Liver (tissue), 9 donors: Measurements from ENCODE around the gene MLLT3. TPM values are rescaled to one million over a fixed set of nuclear protein-coding genes. Genes with fewer than 3 reads are reported as not detected.

ENCODE experiments used
- DNase-seq: peaks from one replicate; pipeline ENCODE4 v3.0.0-alpha.2; 2017; ENCODE audit warnings: low spot score
- H3K27ac ChIP-seq, 2 donors: one replicate each; pipeline ENCODE4 v1.7.0; 2013; ENCODE audit warnings: inconsistent platforms in 2 of 2, low read length in 2 of 2, control low read depth in 1 of 2, low read depth in 1 of 2, mild to moderate bottlenecking in 1 of 2
- H3K27me3 ChIP-seq, 4 donors: one replicate each; pipeline versions ENCODE4 v1.6.1 to v1.7.0; 2013; ENCODE audit warnings: low read length in 3 of 4, inconsistent platforms in 1 of 4, mild to moderate bottlenecking in 1 of 4, moderate library complexity in 1 of 4; ENCODE audit not compliant: control insufficient read depth in 4 of 4, insufficient read depth in 4 of 4
- H3K36me3 ChIP-seq, 4 donors: one replicate each; pipeline versions ENCODE4 v1.6.1 to v1.7.0; 2013; ENCODE audit warnings: low read length in 3 of 4, mild to moderate bottlenecking in 3 of 4, low read depth in 1 of 4, moderate library complexity in 1 of 4; ENCODE audit not compliant: control insufficient read depth in 4 of 4, insufficient read depth in 3 of 4
- H3K4me1 ChIP-seq, 4 donors: one replicate each; pipeline versions ENCODE4 v1.6.1 to v1.7.0; 2013; ENCODE audit warnings: low read length in 3 of 4, mild to moderate bottlenecking in 3 of 4, moderate library complexity in 1 of 4; ENCODE audit not compliant: control insufficient read depth in 4 of 4, insufficient read depth in 4 of 4
- H3K4me3 ChIP-seq, 3 donors: one replicate each; pipeline versions ENCODE4 v1.6.1 to v1.7.0; 2013; ENCODE audit warnings: low read length in 3 of 3, control low read depth in 1 of 3, low read depth in 1 of 3, mild to moderate bottlenecking in 1 of 3
- H3K9ac ChIP-seq, 2 donors: one replicate each; pipeline ENCODE4 v1.7.0; 2013; ENCODE audit warnings: low read length in 2 of 2, mild to moderate bottlenecking in 2 of 2, moderate library complexity in 2 of 2, control low read depth in 1 of 2, low read depth in 1 of 2
- H3K9me3 ChIP-seq, 4 donors: one replicate each; pipeline versions ENCODE4 v1.6.1 to v1.7.0; 2013; ENCODE audit warnings: low read length in 3 of 4; ENCODE audit not compliant: control insufficient read depth in 4 of 4
- ATF3 ChIP-seq: IDR thresholded peaks from 2 replicates; pipeline ENCODE4 v1.6.1; 2016; ENCODE audit warnings: antibody characterized with exemption
- CTCF ChIP-seq: fragments of 150-350 bp; IDR thresholded peaks from 2 replicates; pipeline ENCODE4 v1.5.1; 2017; ENCODE audit warnings: improper control_type of control experiment, low read depth, low read length; ENCODE audit not compliant: missing input control
- EGR1 ChIP-seq, 2 donors: IDR thresholded peaks; 2 replicates each; pipeline ENCODE4 v1.6.1; 2016 to 2018; ENCODE audit warnings: antibody characterized with exemption in 2 of 2, low read depth in 2 of 2
- FOXA1 ChIP-seq: IDR thresholded peaks from 2 replicates; pipeline ENCODE4 v1.6.1; 2016; ENCODE audit warnings: antibody characterized with exemption
- FOXA2 ChIP-seq: IDR thresholded peaks from 2 replicates; pipeline ENCODE4 v1.6.1; 2016; ENCODE audit warnings: antibody characterized with exemption
- GABPA ChIP-seq, 2 donors: IDR thresholded peaks in 1 of 2; conservative IDR thresholded peaks in 1 of 2; 2 replicates each; pipeline ENCODE4 v1.6.1; 2016; ENCODE audit warnings: antibody characterized with exemption in 2 of 2, mild to moderate bottlenecking in 1 of 2, moderate library complexity in 1 of 2
- HNF4A ChIP-seq, 2 donors: conservative IDR thresholded peaks; 2 replicates each; pipeline ENCODE4 v1.6.1; 2016; ENCODE audit warnings: antibody characterized with exemption in 2 of 2, mild to moderate bottlenecking in 2 of 2
- HNF4G ChIP-seq: IDR thresholded peaks from 2 replicates; pipeline ENCODE4 v1.6.1; 2016; ENCODE audit warnings: antibody characterized with exemption
- JUND ChIP-seq, 2 donors: IDR thresholded peaks; 2 replicates each; pipeline ENCODE4 v1.6.1; 2016; ENCODE audit warnings: antibody characterized with exemption in 2 of 2
- NR2F2 ChIP-seq: IDR thresholded peaks from 2 replicates; pipeline ENCODE4 v1.6.1; 2016; ENCODE audit warnings: antibody characterized with exemption
- RAD21 ChIP-seq, 2 donors: IDR thresholded peaks; 2 replicates each; pipeline ENCODE4 v1.6.1; 2016; ENCODE audit warnings: antibody characterized with exemption in 2 of 2, mild to moderate bottlenecking in 2 of 2
- REST ChIP-seq: IDR thresholded peaks from 2 replicates; pipeline ENCODE4 v1.6.1; 2016; ENCODE audit warnings: antibody characterized with exemption, mild to moderate bottlenecking
- RXRA ChIP-seq, 2 donors: IDR thresholded peaks; 2 replicates each; pipeline ENCODE4 v1.6.1; 2017 to 2018; ENCODE audit warnings: antibody characterized with exemption in 2 of 2, mild to moderate bottlenecking in 1 of 2
- SP1 ChIP-seq: IDR thresholded peaks from 2 replicates; pipeline ENCODE4 v1.6.1; 2018; ENCODE audit warnings: antibody characterized with exemption, mild to moderate bottlenecking
- TAF1 ChIP-seq: conservative IDR thresholded peaks from 2 replicates; pipeline ENCODE4 v1.6.1; 2016; ENCODE audit warnings: antibody characterized with exemption, mild to moderate bottlenecking
- YY1 ChIP-seq: IDR thresholded peaks from 2 replicates; pipeline ENCODE4 v1.6.1; 2016; ENCODE audit warnings: antibody characterized with exemption, mild to moderate bottlenecking
- WGBS: extraction: QIAGEN DNeasy Blood & Tissue Kit; methylation state at CpG from one replicate; pipeline ENCODE4 v1.1.7; 2013; 5-methylcytosine and 5-hydroxymethylcytosine counted together
- polyA plus RNA-seq, 2 donors: library from polyadenylated mRNA; stranded (reverse) in 1 of 2; unstranded in 1 of 2; fragments of 200-250 nt in 1 of 2; fragments of >200 nt in 1 of 2; fragmentation: Nextera tagmentation in 1 of 2; extraction: Ambion mirVana in 1 of 2; gene quantifications; one replicate each; pipeline versions ENCODE4 v1.2.1 to v1.2.3, GENCODE V29; 2013 to 2015
- total RNA-seq, 2 donors: library from RNA; depleted of rRNA; stranded (reverse); fragments of >200 nt; gene quantifications; one replicate each; pipeline ENCODE4 v1.2.3, GENCODE V29; 2014
- TF ChIP-seq, protein P1 (sequence below): IDR thresholded peaks from 2 replicates; pipeline ENCODE4 v1.6.1; 2016; ENCODE audit warnings: antibody characterized with exemption
- TF ChIP-seq, protein P2 (sequence below): IDR thresholded peaks from 2 replicates; pipeline ENCODE4 v1.6.1; 2016; ENCODE audit warnings: antibody characterized with exemption
- donor health status: healthy.
- donor health status: healthy.
- donor health status: healthy.
- donor health status: healthy.
- donor health status: healthy.

MLLT3 gene
- total and polyA plus RNA-seq, 4 donors: 0.79 to 25.5 (median 1.3) TPM

DNA sequence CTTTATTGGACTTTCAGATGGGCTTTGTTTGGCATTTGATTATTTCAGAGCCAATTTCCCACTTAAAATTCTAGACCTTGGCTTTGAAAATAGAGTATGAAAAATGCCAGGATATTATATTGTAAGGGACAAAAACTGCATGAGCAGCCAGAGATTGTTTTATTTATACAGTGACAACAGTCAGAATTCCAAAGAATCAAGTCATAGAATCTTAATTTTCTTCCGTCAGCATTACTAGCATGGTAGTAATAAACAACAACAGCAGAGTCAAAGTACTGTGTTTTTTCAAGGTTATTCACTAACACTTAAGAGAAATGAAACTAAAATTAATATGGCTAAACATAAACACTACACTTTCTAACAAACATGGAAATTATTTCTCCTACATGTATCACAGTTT lies 52.2 kb downstream of the MLLT3 start:
- Histone ChIP-seq H3K27me3 (no peaks in the 10 kb centered on the region), H3K4me1 (peaks cover 0 to 3% (median 0%) of the 10 kb centered on the region in 4 donors), H3K36me3 (no peaks in the 10 kb centered on the region), H3K27ac (no peak overlapping the region), H3K9ac (no peak overlapping the region), H3K4me3 (no peak overlapping the region), H3K9me3 (peaks cover 0 to 3% (median 0%) of the 10 kb centered on the region in 4 donors)
- DNase-seq: no peak
- 83% methylated on average over 1 of the region's 1 CpG for WGBS
- TF ChIP-seq ATF3: no peak
- TF ChIP-seq HNF4G: no peak
- no peak for TF ChIP-seq REST
- TF ChIP-seq, protein P1, sequence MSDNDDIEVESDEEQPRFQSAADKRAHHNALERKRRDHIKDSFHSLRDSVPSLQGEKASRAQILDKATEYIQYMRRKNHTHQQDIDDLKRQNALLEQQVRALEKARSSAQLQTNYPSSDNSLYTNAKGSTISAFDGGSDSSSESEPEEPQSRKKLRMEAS: no peak
- no peak for TF ChIP-seq NR2F2
- TF ChIP-seq CTCF: no peak
- TF ChIP-seq RXRA (IDR thresholded peaks at IDR 0.05): no peak
- no peak for TF ChIP-seq SP1
- no peak for TF ChIP-seq FOXA2
- TF ChIP-seq, protein P2, sequence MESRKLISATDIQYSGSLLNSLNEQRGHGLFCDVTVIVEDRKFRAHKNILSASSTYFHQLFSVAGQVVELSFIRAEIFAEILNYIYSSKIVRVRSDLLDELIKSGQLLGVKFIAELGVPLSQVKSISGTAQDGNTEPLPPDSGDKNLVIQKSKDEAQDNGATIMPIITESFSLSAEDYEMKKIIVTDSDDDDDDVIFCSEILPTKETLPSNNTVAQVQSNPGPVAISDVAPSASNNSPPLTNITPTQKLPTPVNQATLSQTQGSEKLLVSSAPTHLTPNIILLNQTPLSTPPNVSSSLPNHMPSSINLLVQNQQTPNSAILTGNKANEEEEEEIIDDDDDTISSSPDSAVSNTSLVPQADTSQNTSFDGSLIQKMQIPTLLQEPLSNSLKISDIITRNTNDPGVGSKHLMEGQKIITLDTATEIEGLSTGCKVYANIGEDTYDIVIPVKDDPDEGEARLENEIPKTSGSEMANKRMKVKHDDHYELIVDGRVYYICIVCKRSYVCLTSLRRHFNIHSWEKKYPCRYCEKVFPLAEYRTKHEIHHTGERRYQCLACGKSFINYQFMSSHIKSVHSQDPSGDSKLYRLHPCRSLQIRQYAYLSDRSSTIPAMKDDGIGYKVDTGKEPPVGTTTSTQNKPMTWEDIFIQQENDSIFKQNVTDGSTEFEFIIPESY: no peak
- no peak for TF ChIP-seq RAD21 (IDR thresholded peaks at IDR 0.05)
- TF ChIP-seq EGR1 (IDR thresholded peaks at IDR 0.05; ENCODE audit: low read depth in 2 of 2): no peak
- no peak for TF ChIP-seq YY1
- TF ChIP-seq HNF4A (conservative IDR thresholded peaks at IDR 0.05): no peak
- TF ChIP-seq FOXA1: no peak
- no peak for TF ChIP-seq GABPA (IDR thresholded peaks at IDR 0.05 in 1 of 2, conservative IDR thresholded peaks at IDR 0.05 in 1 of 2)
- TF ChIP-seq JUND (IDR thresholded peaks at IDR 0.05): no peak
- TF ChIP-seq TAF1: no peak
